Neural cell (in vitro differentiated cells): ENCODE results near the gene KLC4.

ENCODE experiments used
- EP300 ChIP-seq: fragments of 450-650 bp; conservative IDR thresholded peaks from 2 replicates; pipeline ENCODE4 v1.6.1; 2014; ENCODE audit warnings: antibody characterized with exemption, mild to moderate bottlenecking, moderate library complexity; ENCODE audit not compliant: poor library complexity, severe bottlenecking
- EZH2 ChIP-seq: fragments of 200-600, 300-800 bp; shearing (Covaris generic), sonication (generic); IDR thresholded peaks from 2 replicates; pipeline ENCODE4 v1.6.1; 2014; ENCODE audit warnings: antibody characterized with exemption, low read length, borderline replicate concordance, mild to moderate bottlenecking; ENCODE audit not compliant: insufficient read depth, poor library complexity, severe bottlenecking
- MXI1 ChIP-seq: fragments of 450-650 bp; conservative IDR thresholded peaks from 2 replicates; pipeline ENCODE4 v1.6.1; 2014; ENCODE audit warnings: antibody characterized with exemption, mild to moderate bottlenecking; ENCODE audit not compliant: poor library complexity, severe bottlenecking
- POLR2AphosphoS5 ChIP-seq: IDR thresholded peaks from 2 replicates; pipeline ENCODE4 v1.6.1; 2012
- RAD21 ChIP-seq: fragments of 450-650 bp; conservative IDR thresholded peaks from 2 replicates; pipeline ENCODE4 v1.6.1; 2014; ENCODE audit warnings: antibody characterized with exemption, mild to moderate bottlenecking, moderate library complexity
- REST ChIP-seq: IDR thresholded peaks from 2 replicates; pipeline ENCODE4 v1.6.1; 2012; ENCODE audit warnings: borderline replicate concordance
- SMC3 ChIP-seq: fragments of 450-650 bp; conservative IDR thresholded peaks from 2 replicates; pipeline ENCODE4 v1.6.1; 2014; ENCODE audit warnings: antibody characterized with exemption, mild to moderate bottlenecking, moderate library complexity; ENCODE audit not compliant: poor library complexity
- TF ChIP-seq, protein P1 (sequence below): fragments of 450-650 bp; IDR thresholded peaks from 2 replicates; pipeline ENCODE4 v1.5.1; 2014; ENCODE audit warnings: antibody characterized with exemption, mild to moderate bottlenecking, moderate library complexity; ENCODE audit not compliant: poor library complexity, severe bottlenecking

DNA sequence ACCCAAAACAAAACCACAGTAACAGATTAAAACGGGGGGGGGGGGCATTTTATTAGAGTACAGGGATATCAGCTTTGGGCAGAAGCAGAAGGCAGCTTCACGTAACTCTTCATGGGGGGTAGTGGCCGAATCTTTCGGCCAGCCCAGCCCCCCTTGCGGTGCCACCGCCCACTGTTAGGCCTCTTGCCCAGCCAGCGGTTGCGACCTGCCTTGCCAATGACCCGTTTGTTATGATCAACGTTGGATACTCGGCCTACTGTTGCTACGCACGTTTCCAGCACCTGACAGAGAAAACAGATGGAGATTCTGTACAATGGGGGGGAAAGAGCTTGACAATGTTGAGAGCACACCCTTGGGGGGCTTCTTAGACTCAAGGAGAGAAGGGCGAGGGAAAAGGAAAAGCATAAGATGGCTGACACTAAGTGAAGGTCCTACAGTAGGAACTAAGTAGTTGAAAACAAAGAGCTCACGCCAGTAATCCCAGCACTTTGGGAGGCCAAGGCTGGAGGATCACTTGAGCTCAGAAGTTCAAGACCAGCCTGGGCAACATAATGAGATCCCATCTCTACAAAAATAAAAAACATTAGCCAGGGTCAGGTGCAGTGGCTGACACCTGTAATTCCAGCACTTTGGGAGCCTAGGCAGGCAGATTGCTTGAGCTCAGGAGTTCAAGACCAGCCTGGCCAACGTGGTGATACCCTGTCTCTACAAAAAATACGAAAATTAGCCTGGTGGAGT, 5.1 kb upstream of the KLC4 start:
- TF ChIP-seq, protein P1, sequence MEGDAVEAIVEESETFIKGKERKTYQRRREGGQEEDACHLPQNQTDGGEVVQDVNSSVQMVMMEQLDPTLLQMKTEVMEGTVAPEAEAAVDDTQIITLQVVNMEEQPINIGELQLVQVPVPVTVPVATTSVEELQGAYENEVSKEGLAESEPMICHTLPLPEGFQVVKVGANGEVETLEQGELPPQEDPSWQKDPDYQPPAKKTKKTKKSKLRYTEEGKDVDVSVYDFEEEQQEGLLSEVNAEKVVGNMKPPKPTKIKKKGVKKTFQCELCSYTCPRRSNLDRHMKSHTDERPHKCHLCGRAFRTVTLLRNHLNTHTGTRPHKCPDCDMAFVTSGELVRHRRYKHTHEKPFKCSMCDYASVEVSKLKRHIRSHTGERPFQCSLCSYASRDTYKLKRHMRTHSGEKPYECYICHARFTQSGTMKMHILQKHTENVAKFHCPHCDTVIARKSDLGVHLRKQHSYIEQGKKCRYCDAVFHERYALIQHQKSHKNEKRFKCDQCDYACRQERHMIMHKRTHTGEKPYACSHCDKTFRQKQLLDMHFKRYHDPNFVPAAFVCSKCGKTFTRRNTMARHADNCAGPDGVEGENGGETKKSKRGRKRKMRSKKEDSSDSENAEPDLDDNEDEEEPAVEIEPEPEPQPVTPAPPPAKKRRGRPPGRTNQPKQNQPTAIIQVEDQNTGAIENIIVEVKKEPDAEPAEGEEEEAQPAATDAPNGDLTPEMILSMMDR: no peak
- TF ChIP-seq RAD21 (no peak), EZH2 (no peak), POLR2AphosphoS5 (no peak), SMC3 (no peak), EP300 (no peak), MXI1 (no peak), REST (no peak)
